HG02981 (cell line): ENCODE results near the gene ADAMTS6.
A peak's percentile ranks its signal among the peaks of the same experiment; 100 is the strongest.

Source experiments
- ATAC-seq: cut with Tn5 transposase; IDR thresholded peaks from one replicate; pipeline ENCODE4 v1.9.1; 2021; ENCODE audit warnings: mild to moderate bottlenecking, moderate library complexity; ENCODE audit not compliant: unreplicated experiment

The ADAMTS6 gene

DNA sequence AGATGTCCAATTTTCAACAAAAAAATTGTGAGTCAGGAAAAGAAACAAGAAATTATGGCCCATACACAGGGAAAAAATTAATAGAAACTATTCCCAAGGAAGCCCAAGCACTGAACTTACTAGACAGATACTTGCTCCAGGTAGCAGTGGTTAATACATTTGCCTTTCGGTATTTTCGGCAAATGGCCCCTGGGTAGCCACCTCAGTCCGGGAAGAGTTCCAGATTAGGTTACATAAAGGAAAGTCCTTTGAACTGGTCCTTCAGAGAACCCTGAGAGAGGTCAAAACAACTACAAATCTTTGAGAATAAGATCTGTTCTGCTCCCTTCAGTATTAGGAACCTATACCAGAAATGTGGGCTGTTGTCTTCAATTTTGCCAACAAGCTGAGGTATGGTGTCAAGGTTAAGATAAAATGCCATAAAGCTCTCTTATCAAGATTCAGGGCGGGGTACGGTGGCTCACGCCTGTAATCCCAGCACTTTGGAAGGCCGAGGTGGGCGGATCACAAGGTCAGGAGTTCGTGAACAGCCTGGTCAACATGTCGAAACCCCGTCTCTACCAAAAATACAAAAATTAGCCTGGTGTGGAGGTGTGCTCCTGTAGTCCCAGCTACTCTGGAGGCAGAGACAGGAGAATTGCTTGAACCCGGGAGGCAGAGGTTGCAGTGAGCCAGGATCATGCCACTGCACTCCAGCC lies 369.6 kb downstream of the ADAMTS6 start:
- ATAC-seq: no peak

DNA sequence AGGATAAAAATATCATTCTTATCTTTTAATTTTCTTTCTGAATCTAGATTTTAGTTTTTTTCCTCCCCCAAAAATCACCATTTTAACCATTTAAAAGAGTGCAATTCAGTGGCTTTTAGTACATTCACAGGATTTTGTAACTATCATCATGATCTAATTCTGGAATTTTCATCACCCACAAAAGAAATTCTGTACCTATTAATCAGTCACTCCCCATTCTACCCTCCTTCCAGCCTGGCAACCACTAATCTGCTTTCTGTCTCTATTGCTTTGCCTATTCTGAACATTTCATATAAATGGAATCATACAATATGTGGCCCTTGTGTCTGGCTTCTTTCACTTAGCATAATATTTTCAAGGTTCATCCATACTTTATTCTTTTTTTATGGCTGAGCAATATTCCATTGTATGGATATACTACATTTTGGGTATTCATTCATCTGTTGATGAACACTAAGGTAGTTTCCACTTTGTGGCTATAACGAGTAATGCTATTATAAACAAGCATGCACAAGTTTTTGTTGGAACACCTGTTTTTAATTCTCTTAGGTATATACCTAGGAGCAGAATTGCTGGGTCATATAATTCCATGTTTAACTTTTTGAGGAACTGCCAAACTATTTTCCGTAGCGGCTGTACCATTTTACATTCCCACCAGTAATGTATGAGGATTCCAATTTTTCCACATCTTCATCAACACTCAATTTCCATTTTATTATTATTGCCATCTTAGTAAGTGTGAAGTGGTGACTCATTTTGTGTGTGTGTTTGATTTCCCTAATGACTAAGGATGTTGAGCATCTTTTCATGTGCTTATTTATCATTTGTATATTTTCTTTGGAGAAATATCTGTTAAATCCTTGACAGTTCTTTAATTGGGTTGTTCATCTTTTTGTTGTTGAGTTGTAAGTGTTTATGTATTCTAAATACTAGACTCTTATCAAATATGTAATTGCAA lies 372.7 kb downstream of the ADAMTS6 start:
- ATAC-seq: no peak

DNA sequence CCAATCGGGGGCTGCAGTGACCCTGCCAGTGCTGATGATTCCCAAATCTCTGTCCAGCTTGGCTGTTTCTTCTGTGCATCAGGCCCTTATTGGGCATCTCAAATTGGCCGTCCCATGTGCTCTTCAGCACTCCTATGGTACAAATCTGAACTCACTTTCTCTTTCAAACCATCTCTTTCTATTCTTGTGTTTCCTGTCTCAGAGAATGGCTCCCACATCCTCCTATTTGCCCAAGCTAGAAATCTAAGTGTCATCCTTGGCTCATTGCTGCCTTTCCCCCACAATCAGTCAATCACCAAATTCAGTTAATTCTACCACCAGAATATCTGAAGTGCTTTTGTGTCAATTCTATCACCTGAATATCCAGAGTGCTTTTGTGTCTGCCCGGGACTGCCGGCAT lies 376.4 kb downstream of the ADAMTS6 start:
- no peak for ATAC-seq

DNA sequence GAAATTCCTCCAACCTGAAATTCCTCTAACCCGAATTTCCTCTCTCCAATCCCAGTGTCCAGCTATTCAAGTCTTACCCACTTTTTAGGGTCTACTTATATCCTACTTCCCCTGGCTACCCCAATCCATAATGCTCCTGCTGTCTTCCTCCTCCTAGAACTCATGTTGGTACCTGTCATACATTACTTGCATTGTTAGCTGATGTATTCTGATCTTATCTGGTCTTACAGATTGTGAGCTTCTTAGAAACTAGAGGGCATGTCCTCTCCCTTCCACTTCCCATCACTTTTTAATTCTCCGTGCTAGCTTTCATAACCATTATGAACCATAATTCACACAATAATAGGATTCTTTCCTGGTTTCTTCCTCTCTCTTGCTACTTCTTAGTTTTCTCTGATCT lies 376.9 kb downstream of the ADAMTS6 start:
- ATAC-seq: no peak

DNA sequence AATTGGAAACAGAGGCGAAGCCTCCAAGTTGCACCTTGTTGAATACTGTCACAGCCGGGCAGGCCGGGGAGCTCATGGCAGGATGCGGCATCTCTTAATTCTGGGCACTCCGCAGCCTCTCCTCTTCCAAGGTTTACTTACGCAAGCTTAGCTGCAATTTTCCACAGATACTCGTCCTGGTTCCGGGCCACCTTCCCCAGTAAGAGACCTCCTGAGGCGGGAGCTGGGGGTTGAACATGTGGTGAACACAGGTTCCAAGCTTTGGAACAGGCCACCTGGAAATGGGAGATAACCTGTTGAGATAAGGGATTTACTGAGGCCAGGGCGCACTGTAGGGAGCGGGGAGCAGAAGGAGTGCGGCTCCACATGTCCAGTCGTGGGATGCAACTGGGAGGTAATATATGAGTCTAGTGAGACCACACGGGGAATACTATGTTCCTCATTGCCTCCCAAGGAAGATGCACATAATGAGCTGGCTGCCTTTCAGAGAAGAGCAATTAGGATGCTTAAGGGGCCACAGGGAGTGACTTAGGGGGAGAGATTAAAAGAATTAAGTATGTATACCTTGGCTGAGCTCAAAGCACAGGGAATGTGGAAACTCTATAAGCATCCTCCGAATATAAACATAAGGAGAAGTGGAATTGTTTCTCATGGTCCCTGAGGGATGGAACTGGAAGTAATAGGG lies 377.8 kb downstream of the ADAMTS6 start:
- no peak for ATAC-seq

DNA sequence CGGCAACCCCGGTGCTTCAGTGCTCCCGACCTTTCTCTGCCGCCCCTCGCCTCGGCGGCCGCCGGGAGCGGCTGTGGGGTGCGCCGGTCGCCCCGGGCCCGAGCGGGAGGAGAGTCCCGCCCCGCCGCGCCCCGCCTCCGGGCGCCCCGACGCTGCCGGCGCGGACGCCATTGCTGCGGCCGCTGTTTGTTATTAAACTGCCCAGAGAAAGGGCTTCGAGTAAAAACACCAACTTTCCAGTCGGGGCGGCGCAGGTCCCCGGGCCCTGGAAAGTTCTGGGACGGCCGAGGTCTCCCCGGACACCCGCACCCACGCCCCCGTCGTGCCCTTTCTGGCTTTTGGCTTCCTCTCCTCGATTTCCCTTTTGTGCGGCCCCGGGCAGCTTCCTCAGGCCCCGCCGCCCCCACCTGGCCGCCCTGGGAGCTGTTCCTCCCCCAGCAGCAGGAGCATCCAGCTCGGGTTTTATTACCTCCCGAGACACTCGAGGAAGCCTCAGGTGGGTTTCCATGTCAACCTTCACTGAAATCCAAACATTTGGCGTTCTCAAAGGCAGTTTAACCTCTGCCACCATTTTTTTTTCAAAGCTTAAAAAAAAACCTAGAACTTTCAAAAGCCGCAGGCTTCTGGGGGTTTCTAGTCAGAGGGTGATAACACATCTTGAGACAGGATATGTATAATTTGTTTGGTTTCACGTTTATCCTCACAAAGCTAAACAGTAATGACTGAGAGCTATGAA lies 378.6 kb downstream of the ADAMTS6 start:
- ATAC-seq: peak; percentile 75

DNA sequence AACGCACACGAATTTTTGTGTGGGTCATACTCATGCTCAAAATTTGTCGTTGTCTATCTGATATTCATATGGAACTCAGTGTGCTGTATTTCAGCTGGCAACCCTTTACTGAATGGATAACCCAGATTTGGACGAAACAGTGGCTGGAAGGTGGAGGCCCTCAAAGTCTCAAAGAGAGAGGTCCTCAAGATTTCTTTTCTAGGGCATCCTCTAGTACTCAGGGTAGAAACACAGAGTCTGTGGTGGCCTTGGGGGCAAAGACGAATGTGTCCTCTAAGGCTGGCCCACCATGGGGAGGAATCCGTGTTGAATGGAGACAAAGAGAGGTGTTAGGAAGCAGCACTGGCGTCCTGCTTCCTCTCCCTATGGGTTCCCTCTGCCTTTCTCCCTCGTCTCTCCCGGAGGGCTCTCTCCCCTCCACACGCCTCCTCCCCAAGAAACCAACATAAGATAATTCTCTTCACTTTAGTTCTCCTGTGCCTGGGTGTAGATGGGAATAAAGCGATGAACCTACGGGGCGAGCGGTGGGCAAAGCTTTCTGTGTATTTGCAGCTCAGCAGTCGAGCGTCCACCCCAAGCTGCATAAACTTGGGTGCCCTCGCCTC lies 379.2 kb downstream of the ADAMTS6 start:
- peak; percentile 5 for ATAC-seq

DNA sequence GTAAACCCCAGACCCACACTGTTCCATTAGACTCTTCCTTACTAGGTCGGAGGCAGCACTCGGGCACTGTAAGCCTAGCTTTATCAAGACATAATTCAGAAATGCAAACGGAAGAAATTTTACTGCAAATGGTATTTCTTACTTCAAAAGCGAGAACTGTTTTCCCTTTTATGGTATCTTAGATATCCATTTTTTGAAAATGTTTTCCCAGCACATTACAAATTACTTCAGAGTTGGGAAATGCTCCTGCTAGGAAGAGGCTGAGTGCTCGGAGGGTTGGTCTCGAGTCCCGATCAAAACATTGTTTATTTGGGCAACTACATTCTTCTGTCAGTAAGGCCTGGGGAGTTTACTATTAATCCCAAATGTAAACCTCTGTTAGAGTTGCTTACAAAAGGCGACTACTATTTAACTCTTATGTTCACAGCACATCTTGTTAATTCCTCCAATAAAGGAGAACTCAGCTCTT lies 380.1 kb downstream of the ADAMTS6 start:
- no peak for ATAC-seq

DNA sequence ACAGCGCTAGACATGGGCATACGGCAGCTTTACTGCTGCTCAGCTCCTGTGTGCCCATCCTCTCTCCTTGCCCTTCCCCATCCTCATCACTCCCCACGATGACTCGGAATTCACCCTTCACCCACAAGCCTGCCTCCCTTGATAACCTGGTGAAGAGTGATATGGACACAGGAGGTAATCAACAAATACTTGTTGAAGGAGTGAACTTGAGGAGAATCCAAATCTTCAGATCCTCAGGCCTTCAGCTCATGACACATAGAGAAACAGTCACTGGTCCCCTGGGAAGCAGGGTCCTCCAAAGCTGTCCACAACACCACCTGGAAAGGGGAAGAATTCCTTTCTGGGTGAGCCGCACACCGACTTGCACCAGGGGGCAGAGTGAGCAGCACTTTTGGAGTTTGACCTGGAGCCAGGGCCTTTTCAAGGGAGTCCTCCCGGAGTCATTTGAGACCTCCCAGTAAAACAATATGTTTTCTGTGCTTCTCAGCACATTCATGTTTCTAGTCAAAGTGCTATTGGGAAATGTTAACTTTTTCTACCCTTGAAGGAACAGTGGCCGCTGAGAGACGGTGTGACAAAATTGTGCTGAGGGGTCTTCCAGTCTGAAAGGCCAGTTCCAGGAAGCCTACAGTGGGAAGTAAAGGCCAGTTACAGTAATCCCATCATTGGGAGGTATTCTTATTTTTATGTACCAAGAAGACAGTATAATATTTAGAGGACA lies 380.6 kb downstream of the ADAMTS6 start:
- no peak for ATAC-seq
